GM12874 (cell line): ENCODE results near the gene ARID1B.

Source experiments
- CTCF ChIP-seq: IDR thresholded peaks from 2 replicates; pipeline ENCODE4 v1.5.1; 2011; ENCODE audit warnings: low read depth, mild to moderate bottlenecking, control low read depth, low read length, moderate library complexity; ENCODE audit not compliant: insufficient read depth

Gene ARID1B

GRCh38 chr6:156832231-156832647 lies 55.1 kb downstream of the ARID1B start:
- TF ChIP-seq CTCF, result no peak

GRCh38 chr6:156832669-156833068 lies 55.5 kb downstream of the ARID1B start:
- no peak for TF ChIP-seq CTCF

- TF ChIP-seq CTCF, result no peak
Measured at GRCh38 chr6:156833755-156834154, 56.6 kb downstream of the ARID1B start.

GRCh38 chr6:156839129-156839528 lies 62.0 kb downstream of the ARID1B start:
- TF ChIP-seq CTCF, result no peak

- TF ChIP-seq CTCF, result no peak
Measured at GRCh38 chr6:156839591-156840001, 62.4 kb downstream of the ARID1B start.

- no peak for TF ChIP-seq CTCF
Measured at GRCh38 chr6:156840136-156840535, 63.0 kb downstream of the ARID1B start.

GRCh38 chr6:156840606-156841005 lies 63.4 kb downstream of the ARID1B start:
- no peak for TF ChIP-seq CTCF

GRCh38 chr6:156841508-156841907 lies 64.3 kb downstream of the ARID1B start:
- TF ChIP-seq CTCF, result no peak
